PFSK-1 (cell line): Measurements from ENCODE around the gene FAM216B.

ENCODE experiments used
- FOXP2 ChIP-seq: optimal IDR thresholded peaks from 2 replicates; pipeline ENCODE3; 2011; ENCODE audit warnings: borderline replicate concordance, control low read depth, inconsistent platforms; ENCODE audit not compliant: insufficient read depth; ENCODE audit errors: extremely low read length, extremely low read depth
- POLR2AphosphoS5 ChIP-seq: IDR thresholded peaks from 2 replicates; pipeline ENCODE4 v1.6.1; 2012; ENCODE audit warnings: low read depth, mild to moderate bottlenecking, control low read depth, low read length, moderate library complexity
- SIN3A ChIP-seq: IDR thresholded peaks from 2 replicates; pipeline ENCODE4 v1.6.1; 2012; ENCODE audit warnings: mild to moderate bottlenecking, low read length, moderate library complexity, borderline replicate concordance; ENCODE audit not compliant: insufficient read depth
- TAF1 ChIP-seq: IDR thresholded peaks from 2 replicates; pipeline ENCODE4 v1.6.1; 2012; ENCODE audit warnings: low read length, control low read depth, borderline replicate concordance; ENCODE audit not compliant: insufficient read depth
- TF ChIP-seq, protein P1 (sequence below), 2 experiments: IDR thresholded peaks; 2 replicates each; pipeline versions ENCODE4 v1.6.1 to v1.8.0; 2011 to 2012; ENCODE audit warnings: low read depth in 2 of 2, low read length in 2 of 2, control low read depth in 1 of 2, inconsistent platforms in 1 of 2, mild to moderate bottlenecking in 1 of 2, moderate library complexity in 1 of 2; ENCODE audit not compliant: insufficient read depth in 1 of 2

GRCh38 chr13:42751693-42752092, 29.7 kb upstream of the FAM216B start:
- TF ChIP-seq, protein P1, sequence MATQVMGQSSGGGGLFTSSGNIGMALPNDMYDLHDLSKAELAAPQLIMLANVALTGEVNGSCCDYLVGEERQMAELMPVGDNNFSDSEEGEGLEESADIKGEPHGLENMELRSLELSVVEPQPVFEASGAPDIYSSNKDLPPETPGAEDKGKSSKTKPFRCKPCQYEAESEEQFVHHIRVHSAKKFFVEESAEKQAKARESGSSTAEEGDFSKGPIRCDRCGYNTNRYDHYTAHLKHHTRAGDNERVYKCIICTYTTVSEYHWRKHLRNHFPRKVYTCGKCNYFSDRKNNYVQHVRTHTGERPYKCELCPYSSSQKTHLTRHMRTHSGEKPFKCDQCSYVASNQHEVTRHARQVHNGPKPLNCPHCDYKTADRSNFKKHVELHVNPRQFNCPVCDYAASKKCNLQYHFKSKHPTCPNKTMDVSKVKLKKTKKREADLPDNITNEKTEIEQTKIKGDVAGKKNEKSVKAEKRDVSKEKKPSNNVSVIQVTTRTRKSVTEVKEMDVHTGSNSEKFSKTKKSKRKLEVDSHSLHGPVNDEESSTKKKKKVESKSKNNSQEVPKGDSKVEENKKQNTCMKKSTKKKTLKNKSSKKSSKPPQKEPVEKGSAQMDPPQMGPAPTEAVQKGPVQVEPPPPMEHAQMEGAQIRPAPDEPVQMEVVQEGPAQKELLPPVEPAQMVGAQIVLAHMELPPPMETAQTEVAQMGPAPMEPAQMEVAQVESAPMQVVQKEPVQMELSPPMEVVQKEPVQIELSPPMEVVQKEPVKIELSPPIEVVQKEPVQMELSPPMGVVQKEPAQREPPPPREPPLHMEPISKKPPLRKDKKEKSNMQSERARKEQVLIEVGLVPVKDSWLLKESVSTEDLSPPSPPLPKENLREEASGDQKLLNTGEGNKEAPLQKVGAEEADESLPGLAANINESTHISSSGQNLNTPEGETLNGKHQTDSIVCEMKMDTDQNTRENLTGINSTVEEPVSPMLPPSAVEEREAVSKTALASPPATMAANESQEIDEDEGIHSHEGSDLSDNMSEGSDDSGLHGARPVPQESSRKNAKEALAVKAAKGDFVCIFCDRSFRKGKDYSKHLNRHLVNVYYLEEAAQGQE (IDR thresholded peaks at IDR 0.05; ENCODE audit: insufficient read depth in 1 of 2, low read depth in 2 of 2, low read length in 2 of 2): no peak
- TF ChIP-seq POLR2AphosphoS5 (no peak), TAF1 (no peak), SIN3A (no peak), FOXP2 (no peak)
